Superior temporal gyrus (tissue), 1 donor: Measurements from ENCODE around the gene PER3.

Experiments
- DNase-seq: peaks from one replicate; pipeline ENCODE4 v3.0.0-alpha.2; 2016; ENCODE audit errors: extremely low spot score

The PER3 gene

DNA sequence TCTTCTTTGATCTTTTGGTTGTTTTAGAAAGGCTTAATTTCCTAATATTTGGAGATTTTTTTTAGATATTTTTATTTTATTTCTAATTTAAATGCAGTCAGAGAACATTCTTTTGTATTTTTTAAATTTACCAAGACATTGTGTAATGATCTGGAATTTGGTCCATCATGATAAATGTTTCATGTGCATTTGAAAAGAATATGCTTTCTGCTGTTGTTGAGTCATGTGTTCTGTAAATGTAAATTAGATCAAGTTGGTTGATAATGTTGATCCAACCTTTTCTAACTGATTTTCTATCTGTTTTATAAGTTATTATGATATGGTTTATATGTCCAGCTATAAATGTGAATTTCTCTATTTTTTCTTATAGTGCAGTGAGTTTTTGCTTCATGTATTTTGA is 48.9 kb downstream of the PER3 start:
- DNase-seq = no peak

DNA sequence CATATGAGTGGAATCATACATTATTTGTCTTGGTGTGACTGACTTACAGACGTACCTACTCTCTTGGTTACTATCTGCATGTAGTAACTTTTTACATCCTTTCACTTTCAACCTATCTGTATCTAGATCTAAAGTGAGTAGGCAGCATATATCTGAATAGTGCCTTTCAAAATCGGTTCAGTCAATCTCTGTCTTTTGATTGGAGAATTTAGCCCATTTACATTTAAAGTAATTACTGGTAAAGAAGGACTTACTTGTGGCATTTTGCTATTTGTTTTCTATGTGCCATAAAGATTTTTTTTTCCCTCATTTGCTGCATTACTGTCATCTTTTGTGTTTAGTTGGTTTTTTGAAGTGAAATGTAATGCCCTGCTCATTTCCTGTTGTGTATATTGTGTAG is 54.6 kb downstream of the PER3 start:
- no peak for DNase-seq

DNA sequence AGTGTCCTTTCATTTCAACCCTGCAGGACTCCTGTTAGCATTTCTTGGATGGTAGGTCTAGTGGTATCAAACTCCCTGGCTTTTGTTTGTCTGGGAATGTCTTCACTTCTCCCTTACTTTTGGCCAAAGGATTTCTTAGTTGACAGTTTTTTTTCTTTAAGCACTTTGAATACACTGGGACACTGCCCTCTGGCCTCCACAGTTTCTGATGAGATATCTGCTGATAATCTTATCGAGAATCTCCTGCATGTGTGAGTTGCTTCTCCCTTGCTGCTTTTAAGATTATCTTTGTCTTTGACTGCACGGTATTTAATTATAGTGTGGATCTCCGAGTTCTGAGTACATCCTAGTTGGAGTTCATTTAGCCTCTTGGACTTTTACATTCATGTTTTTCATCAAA is 55.4 kb downstream of the PER3 start:
- no peak for DNase-seq

DNA sequence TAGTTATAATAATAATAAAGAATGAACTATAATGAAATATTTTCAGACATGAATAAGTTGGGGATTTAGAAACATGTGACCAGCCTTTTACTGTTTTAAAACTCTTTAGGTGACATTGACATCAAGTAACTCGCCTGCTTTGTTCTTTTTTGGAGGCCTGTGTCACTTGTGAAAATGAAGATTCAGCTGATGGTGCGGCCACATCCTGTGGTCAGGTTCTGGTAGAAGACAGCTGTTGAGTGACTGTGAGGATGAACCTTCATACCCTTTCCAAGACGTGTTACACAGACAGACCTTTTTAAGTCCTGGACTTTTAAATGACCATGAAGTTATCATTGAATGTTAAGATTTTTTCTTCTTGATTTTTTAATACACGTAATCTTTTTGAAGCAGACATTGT is 58.4 kb downstream of the PER3 start:
- DNase-seq = no peak

DNA sequence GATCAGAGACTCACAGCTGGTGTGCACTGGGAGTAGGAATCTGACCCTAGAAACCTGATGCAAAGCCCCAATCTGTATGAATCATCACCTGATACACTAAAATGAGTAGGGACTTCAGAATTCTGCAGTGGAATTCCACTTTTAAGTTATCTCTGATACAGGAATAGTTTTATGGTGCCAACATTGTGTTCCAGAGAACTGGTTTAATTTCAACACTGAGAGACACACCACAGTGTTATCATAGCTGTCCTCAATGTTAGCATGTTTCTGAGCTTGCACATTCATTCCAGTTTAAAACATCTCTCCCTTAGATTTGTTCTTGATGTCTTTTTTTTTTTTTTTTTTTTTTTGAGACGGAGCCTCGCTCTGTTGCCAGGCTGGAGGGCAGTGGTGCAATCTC is 61.7 kb downstream of the PER3 start:
- no peak for DNase-seq

DNA sequence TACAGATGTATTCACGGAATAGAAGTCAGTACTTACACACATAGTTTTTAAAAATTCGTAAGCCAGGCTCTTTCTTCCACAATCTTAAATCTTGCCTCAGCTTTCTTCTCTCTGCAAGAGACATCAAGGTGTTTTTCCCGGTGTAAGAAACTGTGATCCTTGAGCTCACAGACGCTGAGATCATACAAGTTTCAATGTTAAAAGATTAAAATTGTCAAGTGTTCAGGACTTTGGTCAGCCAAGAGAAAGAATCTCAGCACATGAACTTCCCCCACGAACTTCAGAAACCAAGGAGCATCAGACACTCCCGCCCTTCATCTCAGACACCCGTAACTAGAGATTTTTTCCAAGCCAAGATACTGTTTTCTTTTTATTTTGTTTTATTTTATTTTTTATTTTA is 62.6 kb downstream of the PER3 start:
- no peak for DNase-seq

DNA sequence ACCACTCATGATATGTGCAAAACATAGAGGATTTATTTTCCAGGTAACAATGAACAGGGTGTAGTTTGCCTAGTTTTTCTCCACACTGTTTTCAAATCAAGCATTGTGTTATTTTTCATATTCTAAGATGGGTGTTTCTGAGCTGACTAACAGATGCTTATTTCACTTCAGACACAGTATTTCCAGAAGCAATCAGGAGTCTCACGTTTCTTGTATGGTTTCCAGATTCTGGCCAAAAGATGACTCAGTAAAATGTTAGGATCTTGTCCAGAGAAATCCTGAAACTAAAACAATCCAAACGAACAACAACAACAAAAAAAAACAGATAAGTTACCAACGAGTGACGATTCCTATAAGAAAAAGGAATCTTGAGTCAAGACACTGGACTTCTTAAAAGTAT is 63.5 kb downstream of the PER3 start:
- DNase-seq = no peak

DNA sequence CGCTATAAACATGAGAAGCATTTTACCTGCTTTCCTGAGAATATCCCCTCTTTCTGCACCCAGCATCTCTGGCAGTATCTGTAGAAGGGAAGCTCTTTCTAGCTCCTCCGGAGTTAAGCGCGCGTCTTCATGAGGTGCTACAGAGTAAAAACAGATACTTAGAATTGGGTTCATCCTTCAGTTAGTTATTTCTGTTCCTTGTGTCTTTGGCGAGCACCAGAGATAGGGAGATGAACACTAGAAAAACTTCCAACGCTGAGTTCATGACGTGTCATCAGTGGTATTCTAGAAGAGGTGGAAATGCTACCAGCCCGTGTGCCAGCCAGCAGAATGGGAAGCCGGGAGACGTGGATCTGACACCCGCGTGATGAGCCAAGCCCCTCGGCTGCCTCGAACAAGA is 66.7 kb downstream of the PER3 start:
- DNase-seq = no peak

DNA sequence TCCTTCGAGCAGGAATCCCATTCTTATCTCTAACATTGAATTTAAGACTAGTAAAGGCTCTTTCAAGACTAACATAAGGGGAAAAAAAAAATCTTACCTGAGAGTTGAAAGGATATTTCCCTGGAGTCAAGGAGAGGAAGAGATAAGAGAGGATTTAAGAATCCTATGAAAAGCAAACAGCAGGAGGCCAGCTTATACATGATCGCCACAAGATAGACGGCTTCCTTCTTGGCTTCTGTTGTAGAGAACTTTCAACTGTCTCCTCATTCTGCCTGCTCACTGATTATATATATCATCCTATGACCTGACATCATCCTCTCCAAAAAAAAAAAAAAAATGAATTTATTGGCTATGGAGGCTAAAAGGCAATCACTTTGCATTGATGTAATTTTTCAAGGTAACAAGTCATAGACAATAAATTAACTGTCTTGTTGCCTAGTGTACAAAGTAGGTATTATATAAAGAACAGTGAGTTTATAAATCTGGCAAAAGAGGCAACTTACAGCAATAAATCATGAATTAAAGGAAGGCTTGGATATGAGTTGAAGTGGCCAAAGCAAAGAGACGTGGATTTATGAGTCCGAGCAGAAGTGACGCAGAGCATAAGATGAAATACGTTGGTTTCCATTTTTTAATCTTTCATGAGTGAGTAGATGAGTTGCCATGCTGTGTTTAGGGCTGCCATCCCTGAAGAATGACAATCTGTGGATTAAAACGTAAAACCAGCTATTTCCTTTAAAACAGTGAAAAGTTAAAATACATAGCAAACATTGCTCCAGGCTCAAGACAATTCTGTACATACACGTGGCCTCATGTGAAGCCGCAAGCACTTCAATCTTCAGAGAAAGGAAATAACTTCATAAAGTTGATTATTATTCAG is 69.0 kb downstream of the PER3 start, which contains the start of gene UTS2:
UTS2 (minus strand) TSS at position 262 of the 880 bp plus-strand sequence; CDS start at position 200, 62 bp downstream.
- no peak for DNase-seq

DNA sequence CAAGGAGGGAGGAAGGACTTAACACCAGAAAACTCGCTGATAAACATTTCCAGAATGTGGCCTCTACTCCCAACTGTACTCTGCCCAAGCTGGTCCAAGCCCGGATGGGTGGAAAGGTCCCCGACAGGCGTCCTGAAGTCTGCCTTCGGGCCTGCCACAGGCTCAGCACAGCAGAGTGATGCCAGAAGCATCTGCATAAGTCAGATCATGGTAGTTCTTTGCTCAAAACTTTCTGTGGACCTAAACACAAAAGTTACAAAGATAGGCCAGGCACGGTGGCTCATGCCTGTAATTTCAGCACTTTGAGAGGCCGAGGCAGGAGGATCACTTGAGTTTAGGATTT is 69.6 kb downstream of the PER3 start:
- DNase-seq = no peak

DNA sequence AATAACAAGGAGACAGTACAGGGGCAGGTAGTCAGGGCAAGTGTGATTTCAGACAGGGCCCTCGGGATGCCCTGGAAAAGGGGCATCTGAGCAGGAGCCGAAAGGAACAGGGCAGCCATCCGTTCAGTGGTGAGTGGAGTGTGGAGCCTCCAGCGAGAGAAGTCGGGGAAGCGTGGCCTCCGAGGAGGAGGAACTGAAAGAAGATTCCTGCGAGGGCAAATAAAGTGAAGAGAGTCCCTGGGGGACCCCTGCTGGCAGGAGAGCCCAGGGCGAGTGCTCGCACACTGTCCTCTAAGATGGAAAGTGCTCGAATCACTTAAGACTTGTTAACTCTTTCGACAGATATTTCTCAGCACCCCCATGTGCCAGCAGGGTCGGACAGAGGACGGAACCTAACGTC is 72.3 kb downstream of the PER3 start:
- DNase-seq = no peak

DNA sequence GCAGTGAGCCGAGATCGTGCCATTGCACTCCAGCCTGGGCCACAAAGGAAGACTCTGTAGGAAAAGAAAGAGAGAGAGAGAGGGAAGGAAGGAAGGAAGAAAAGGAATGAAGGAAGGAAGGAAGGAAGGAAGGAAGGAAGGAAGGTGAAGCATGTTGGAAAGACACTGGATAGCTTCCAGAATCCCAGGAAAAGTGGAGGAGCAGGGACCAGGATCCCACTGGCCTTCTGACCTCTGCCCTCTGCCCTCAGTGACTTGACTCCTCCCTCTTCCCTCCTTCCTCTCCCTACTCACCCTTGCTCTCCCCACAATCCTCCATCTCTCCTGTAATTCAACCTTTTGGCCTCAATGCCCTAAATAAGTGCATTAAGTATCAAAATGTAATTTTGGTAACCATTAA is 72.9 kb downstream of the PER3 start:
- no peak for DNase-seq

DNA sequence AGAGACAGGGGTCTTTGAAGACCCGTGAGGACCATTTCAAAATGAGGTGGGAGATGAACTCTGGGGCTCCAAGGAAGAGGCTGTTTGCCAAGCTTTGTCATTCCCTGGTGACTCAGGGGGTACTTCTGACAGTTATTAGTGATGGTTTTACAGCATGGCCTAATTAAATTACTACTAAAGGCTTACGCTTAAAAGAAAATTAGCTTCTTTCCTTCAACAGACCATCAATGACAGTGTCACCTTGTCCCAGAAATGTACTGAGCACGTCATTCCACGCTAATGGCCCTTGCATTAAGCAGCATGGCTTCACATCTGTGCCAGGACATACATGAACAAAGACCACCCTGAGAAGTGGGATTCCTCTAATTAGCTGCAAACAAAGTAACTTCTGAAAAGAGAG is 73.9 kb downstream of the PER3 start:
- DNase-seq = no peak

DNA sequence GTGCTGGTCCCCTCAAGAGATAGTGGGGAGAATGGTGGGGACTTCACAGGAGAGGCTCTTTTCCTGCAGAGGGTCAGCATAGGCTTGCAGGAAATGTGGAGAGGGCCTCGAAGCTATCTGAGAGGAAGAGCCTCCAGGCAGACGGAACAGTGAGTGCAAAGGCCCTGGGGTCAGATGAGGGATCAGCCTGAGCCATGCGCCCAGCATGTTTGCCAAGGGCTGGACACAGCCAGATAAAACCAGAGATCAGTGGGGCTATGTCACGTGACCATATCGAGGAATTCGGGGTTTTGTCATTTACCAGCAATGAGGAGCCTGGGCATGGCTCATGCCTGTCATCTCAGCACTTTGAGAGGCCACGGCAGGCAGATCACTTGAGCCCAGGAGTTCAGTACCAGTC is 75.3 kb downstream of the PER3 start:
- no peak for DNase-seq

DNA sequence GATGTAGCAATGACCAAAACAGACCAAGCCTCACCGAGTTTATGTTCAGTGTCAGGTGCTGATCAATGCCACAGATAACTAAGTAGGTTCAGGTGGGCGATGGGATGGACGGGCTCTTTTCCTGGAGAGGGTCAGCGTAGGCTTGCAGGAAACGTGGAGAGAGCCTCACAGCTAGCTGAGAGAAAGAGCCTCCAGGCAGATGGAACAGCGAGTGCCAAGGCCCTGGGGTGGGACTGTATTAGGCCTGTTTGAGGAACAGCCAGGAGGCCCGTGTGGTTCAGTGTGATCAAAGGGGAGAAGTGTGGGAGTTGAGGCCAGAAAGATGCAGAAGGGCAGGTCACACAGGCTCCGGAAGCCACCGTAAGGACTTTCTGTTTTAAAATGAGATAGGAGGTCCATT is 76.0 kb downstream of the PER3 start:
- no peak for DNase-seq

DNA sequence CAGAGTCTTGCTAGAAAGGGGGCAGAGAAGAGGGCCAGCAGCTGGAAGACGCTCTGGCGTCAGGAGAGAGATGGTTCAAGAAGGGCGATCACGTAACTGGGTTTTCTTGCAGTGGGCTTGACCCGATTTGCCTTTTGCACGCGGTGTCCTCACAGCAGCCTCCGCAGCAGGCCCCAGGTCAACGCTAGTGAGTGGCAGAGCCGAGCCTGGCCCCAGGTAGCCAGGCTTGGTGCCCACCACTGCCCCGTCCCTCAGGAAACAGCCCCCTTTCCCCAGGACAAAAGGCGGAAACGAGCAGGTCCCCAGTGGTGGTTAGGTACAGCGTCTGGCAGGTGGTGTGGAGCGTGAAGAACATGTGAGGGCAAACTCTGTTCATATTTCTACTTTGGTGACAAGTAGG is 77.4 kb downstream of the PER3 start:
- DNase-seq = no peak

DNA sequence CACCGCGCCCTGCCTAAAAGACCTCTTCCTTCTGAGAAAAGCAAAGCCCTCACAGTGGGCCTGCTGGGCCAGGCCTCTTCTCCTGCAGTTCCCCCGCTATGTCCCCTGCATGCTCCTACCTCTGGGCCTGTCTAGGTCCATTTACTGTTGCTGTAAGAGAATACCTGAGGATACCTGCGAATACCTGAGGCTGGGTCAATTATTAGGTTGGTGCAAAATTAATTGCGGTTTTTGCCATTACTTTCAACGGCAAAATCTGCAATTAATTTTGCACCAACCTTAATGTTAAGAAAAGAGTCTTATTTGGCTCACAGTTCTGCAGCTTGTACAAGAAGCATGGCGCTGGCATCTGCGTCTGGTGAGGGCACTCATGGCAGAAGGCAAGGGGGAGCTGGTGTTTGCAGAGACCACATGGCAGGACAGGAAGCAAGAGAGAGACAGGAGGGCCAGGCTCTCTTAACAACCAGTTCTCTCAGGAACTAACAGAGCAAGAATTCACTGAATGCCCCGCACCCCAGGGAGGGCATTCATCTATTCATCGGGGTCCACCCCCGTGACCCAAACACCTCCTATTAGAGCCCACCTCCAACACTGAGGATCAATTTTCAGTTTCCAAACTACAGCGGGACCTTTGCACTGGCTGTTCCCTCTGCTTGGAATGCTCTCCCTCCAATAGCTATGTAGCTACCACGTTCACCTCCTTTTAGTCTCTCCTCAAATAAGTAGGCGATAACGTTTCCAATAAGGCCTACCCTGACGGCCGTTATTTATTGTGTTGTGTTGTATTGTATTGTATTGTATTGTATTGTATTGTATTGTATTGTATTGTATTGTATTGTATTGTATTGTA is 78.3 kb downstream of the PER3 start:
- DNase-seq = no peak

DNA sequence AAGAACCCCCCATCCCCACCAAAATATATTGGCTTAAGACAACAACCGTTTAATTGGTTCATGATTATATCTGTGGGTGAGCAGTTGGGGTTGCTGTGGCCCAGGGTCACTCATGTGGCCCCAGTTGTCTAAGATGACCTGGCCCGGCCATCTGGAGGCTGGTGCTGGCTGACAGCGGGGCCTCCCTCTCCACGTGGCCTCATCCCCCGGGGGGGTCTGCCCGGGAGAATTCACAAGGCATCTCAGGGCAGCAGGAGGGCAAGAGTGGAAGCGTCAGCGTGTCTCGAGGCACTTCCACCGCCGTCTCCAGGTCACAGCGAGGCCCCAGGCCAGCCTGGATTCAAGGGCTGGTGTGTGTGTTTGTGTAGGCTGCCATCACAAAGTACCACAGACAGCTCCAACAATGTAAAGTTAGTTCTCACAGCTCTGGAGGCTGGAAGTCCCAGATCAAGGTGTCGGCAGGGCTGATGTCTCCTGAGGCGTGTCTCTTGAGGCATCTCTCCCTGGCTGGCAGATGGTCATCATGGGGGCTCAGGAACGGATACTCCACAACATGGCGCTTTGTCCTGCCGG is 79.8 kb downstream of the PER3 start:
- no peak for DNase-seq

DNA sequence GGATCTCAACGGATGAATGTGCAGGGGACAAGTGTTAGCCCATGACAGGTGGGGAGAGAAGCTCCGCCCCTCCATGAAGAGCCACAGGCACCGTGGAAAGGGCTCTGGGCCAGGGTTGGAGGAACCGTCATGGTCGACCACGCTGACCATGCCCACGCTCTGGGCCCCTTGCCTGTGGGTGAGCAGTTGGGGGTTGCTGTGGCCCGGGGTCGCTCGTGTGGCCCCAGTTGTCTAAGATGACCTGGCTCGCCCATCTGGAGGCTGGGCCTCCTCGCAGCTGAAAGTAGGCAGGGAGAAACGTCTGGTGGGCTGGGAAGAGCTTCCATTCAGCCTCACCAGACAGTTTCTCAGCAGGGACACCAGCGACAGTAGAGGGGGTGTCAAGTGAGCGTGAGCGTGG is 81.9 kb downstream of the PER3 start:
- no peak for DNase-seq

DNA sequence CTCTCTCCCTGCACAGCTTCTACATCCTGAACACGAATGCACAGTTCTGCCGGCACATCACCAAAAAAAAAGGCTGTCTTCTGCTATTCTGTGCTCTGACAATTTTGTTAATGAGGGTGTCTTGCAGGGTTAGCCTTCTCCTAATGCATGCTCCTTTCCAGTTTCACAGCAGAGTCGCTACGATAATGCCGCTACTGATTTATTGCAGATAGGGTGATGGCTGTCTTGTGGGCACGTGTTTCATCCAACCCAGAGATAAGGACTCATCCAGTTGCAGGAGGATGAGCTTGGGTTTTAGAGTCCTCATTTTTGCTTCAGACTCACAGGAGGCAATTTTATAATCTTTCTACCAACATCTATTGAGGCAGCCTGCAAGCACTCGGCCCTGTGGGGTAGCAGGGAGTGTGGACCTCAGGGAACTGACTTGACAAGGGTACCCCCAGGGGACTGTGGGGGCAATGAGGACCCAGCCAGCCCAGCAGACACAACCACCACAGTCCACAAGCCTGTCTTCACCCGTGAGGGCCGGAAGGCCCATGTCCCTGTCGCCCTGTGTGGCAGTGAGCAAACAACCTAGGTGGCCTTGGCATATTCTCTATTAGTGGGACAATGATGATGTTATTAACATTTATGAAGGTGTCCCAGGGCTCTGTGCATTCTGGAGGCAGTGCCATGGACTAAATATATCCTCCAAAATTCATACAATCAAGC is 84.1 kb downstream of the PER3 start:
- no peak for DNase-seq

DNA sequence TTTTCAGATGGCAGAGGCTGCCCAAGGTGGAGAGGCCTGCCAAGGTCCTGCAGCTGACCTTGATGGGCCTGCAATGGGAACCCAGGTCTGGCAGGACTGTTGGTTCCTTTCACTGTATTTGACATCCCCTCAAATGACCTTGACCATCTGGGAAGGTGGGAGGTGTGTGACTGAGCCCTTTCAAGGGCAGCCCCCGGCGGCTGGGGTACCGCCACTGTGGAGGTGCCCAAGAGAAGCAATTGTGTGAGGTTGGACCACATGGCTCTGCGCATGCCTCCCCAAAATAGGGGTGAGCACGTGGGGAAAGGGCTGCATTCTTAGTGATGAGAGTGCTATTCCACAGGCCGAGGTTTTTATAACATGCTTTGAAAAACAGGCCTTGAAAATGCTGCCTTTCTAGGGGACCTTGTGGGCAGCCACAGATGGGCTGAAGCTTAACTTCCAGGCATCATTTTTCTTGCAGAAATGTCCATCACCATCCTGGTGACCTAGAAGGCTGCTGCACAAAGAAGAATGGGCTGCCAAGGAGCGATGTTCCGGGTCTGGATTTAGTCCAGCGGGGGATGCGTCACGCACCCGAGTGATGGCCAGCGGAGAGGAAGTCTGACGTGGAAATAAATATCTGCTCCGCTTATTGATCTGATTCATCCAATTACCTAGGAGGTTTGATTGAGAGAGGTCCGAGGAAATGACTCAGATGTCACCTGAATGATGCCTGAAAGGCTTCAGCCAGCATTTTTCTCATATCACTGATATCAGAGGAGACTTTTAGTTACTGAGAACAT is 85.2 kb downstream of the PER3 start:
- no peak for DNase-seq
